ENCODE measurements around the gene KCNK15. TPM values are rescaled to one million over a fixed set of nuclear protein-coding genes. Genes with fewer than 3 reads are reported as not detected.

The KCNK15 gene
- total RNA-seq, 1 experiment from 2014 or later: 1.4 TPM

GRCh38 chr20:44732327-44732726 lies 13.3 kb upstream of the KCNK15 start:
- no peak overlapping the region for H3K4me3 Mint-ChIP-seq (ENCODE audit: unreplicated experiment)
- DNase-seq (ENCODE audit: unreplicated experiment): peak; percentile 30

GRCh38 chr20:44733341-44734069 lies 12.2 kb upstream of the KCNK15 start:
- H3K27ac Mint-ChIP-seq (ENCODE audit: low read depth, unreplicated experiment): peak overlapping the region; percentile 74
- TF ChIP-seq CTCF (IDR thresholded peaks at IDR 0.05; ENCODE audit: unreplicated experiment): peak; percentile 90
- POLR2A ChIA-PET: interaction anchor here (0.6 to 8.9 kb wide), 6 partner anchors 15 to 160 kb away, joined by 3 to 138 read pairs (median 6); partner anchors contain the start of gene CCN5
- no peaks in the 10 kb centered on the region for H3K27me3 Mint-ChIP-seq (ENCODE audit: insufficient read depth, unreplicated experiment)
- H3K4me1 Mint-ChIP-seq (ENCODE audit: insufficient read depth, unreplicated experiment): peaks cover 54% of the 10 kb centered on the region
- peaks cover 7% of the 10 kb centered on the region for H3K9me3 Mint-ChIP-seq (ENCODE audit: unreplicated experiment)
- H3K36me3 Mint-ChIP-seq (ENCODE audit: insufficient read depth, unreplicated experiment): peaks cover 11% of the 10 kb centered on the region
- no TSS peak for BruUV-seq (replicated peaks)
- DNase-seq (ENCODE audit: unreplicated experiment): peak; percentile 78
- CTCF ChIA-PET: interaction anchor here (0.6 to 6.8 kb wide), 34 partner anchors 8 to 1026 kb away, joined by 3 to 317 read pairs (median 4); partner anchors contain the start of gene CCN5
- intact Hi-C loops (cut with micrococcal nuclease): loop anchor here (1.0 to 10.0 kb wide), 5 partner anchors 41 to 516 kb away; partner anchors contain the start of gene SERINC3
- H3K4me3 Mint-ChIP-seq (ENCODE audit: unreplicated experiment): peak overlapping the region; percentile 24

More at GRCh38 chr20:44732327-44732726, 13.3 kb upstream of the KCNK15 start:
- Mint-ChIP-seq H3K4me1 (ENCODE audit: insufficient read depth, unreplicated experiment) (peaks cover 60% of the 10 kb centered on the region), H3K36me3 (ENCODE audit: insufficient read depth, unreplicated experiment) (peaks cover 15% of the 10 kb centered on the region), H3K27me3 (ENCODE audit: insufficient read depth, unreplicated experiment) (no peaks in the 10 kb centered on the region), H3K27ac (ENCODE audit: low read depth, unreplicated experiment) (peak overlapping the region; percentile 47), H3K9me3 (ENCODE audit: unreplicated experiment) (peaks cover 7% of the 10 kb centered on the region)
- BruUV-seq (replicated peaks): no TSS peak
- intact Hi-C loops (cut with micrococcal nuclease): loop anchor here (2.0 to 10.0 kb wide), 4 partner anchors 40 to 515 kb away; partner anchors contain the start of gene SERINC3
- ChIA-PET CTCF (interaction anchor here (0.6 to 6.8 kb wide), 32 partner anchors 9 to 781 kb away, joined by 3 to 317 read pairs (median 4); partner anchors contain the start of gene CCN5), POLR2A (interaction anchor here (0.8 to 8.9 kb wide), 6 partner anchors 14 to 84 kb away, joined by 3 to 138 read pairs (median 7); partner anchors contain the start of gene CCN5)
- TF ChIP-seq CTCF (IDR thresholded peaks at IDR 0.05; ENCODE audit: unreplicated experiment): no peak

- H3K27ac Mint-ChIP-seq (ENCODE audit: low read depth, unreplicated experiment): peak overlapping the region; percentile 80
- peak overlapping the region; percentile 1 for H3K4me3 Mint-ChIP-seq (ENCODE audit: unreplicated experiment)
- intact Hi-C loops (cut with micrococcal nuclease): loop anchor here (5.0 to 10.0 kb wide), 3 partner anchors 132 to 518 kb away; partner anchors contain the start of gene SERINC3
- DNase-seq (ENCODE audit: unreplicated experiment): peak; percentile 75
- POLR2A ChIA-PET: interaction anchor here (0.6 to 8.9 kb wide), 3 partner anchors 50 to 525 kb away, joined by 3 to 113 read pairs (median 3); no protein-coding TSS in a partner anchor
- H3K36me3 Mint-ChIP-seq (ENCODE audit: insufficient read depth, unreplicated experiment): peaks cover 11% of the 10 kb centered on the region
- peaks cover 7% of the 10 kb centered on the region for H3K9me3 Mint-ChIP-seq (ENCODE audit: unreplicated experiment)
- H3K4me1 Mint-ChIP-seq (ENCODE audit: insufficient read depth, unreplicated experiment): peaks cover 49% of the 10 kb centered on the region
- CTCF ChIA-PET: interaction anchor here (1.0 to 6.8 kb wide), 10 partner anchors 8 to 160 kb away, joined by 3 to 317 read pairs (median 4); partner anchors contain the start of gene CCN5
- no TSS peak for BruUV-seq (replicated peaks)
- TF ChIP-seq CTCF (IDR thresholded peaks at IDR 0.05; ENCODE audit: unreplicated experiment): peak; percentile 26
- H3K27me3 Mint-ChIP-seq (ENCODE audit: insufficient read depth, unreplicated experiment): no peaks in the 10 kb centered on the region
Observed at GRCh38 chr20:44734938-44735337, 10.7 kb upstream of the KCNK15 start.

- no peak for DNase-seq (ENCODE audit: unreplicated experiment)
- CTCF ChIA-PET: interaction anchor here (1.1 to 6.8 kb wide), 6 partner anchors 17 to 161 kb away, joined by 3 to 317 read pairs (median 4); no protein-coding TSS in a partner anchor
- no TSS peak for BruUV-seq (replicated peaks)
- peaks cover 46% of the 10 kb centered on the region for H3K4me1 Mint-ChIP-seq (ENCODE audit: insufficient read depth, unreplicated experiment)
- POLR2A ChIA-PET: interaction anchor here (0.7 to 8.9 kb wide), 2 partner anchors 51 to 162 kb away, joined by 3 to 113 read pairs; no protein-coding TSS in a partner anchor
- H3K36me3 Mint-ChIP-seq (ENCODE audit: insufficient read depth, unreplicated experiment): peaks cover 7% of the 10 kb centered on the region
- no peaks in the 10 kb centered on the region for H3K27me3 Mint-ChIP-seq (ENCODE audit: insufficient read depth, unreplicated experiment)
- intact Hi-C loops (cut with micrococcal nuclease): loop anchor here (10.0 kb wide), 1 partner anchor 211 kb away; the partner anchor contains the start of gene SERINC3
- no peak for TF ChIP-seq CTCF (IDR thresholded peaks at IDR 0.05; ENCODE audit: unreplicated experiment)
- H3K27ac Mint-ChIP-seq (ENCODE audit: low read depth, unreplicated experiment): no peak overlapping the region
- no peak overlapping the region for H3K4me3 Mint-ChIP-seq (ENCODE audit: unreplicated experiment)
- H3K9me3 Mint-ChIP-seq (ENCODE audit: unreplicated experiment): peaks cover 7% of the 10 kb centered on the region
Observed at GRCh38 chr20:44735816-44736169, 9.9 kb upstream of the KCNK15 start.

Measured in MCF 10A (cell line).